Measurements from ENCODE around the gene ASNS.

Gene ASNS

DNA sequence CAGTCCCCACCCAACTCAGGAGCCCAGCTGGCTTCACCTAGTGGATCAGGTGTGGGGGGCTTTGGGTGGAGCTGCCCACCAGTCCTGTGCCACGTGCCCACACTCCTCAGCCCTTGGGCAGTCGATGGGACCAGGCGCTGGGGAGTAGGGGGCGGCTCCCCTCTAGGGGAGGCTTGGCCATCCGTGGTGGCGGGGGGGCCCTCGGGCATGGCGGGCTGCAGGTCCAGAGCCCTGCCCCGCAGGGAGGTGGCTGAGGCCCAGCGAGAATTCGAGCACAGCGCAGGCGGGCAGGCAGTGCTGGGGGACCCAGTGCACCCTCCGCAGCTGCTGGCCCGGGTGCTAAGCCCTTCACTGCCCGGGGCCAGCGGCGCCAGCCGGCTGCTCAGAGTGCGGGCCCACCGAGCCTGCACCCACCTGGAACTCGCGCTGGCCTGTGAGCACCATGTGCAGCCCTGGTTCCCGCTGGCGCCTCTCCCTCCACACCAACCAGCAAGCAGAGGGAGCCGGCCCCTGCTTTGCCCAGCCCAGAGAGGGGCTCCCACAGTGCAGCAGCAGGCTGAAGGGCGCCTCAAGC lies 29.3 kb downstream of the ASNS start:
- DNase-seq: no peak

DNA sequence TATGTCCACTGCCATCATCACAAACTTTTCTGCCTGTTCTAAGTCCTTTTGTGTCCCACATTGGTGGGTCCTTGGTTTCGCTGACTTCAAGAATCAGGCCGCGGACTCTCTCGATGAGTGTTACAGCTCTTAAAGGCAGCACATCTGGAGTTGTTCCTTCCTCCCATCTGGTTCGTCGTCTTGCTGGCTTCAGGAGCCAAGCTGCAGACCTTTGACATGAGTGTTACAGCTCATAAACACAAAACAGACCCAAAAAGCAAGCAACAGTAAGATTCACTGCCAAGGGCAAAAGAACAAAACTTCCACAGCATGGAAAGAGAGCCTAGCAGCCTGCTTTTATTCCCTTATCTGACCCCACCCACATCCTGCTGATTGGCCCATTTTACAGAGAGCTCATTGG lies 30.2 kb downstream of the ASNS start:
- DNase-seq: no peak

GRCh38 chr7:97835296-97836138 lies 36.7 kb downstream of the ASNS start:
- peak; percentile 48 for DNase-seq

DNA sequence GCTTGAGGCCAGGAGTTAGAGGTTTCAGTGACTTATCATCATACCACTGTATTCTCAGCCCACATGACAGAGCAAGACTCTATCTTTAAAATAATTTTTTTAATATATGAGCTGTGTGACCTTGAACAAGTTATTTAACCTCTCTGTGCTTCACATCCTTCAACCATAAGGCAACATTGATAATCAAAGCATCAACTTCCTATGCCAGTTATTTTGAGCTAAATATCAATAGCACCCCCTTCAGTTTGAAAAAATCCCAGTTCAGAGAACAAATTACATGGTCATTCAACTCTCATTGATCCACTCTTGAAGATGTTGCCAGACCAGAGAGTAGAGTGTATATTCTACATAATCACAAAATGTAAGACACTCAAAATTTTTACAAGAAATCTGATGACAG lies 53.0 kb downstream of the ASNS start:
- peak; percentile 35 for DNase-seq

DNA sequence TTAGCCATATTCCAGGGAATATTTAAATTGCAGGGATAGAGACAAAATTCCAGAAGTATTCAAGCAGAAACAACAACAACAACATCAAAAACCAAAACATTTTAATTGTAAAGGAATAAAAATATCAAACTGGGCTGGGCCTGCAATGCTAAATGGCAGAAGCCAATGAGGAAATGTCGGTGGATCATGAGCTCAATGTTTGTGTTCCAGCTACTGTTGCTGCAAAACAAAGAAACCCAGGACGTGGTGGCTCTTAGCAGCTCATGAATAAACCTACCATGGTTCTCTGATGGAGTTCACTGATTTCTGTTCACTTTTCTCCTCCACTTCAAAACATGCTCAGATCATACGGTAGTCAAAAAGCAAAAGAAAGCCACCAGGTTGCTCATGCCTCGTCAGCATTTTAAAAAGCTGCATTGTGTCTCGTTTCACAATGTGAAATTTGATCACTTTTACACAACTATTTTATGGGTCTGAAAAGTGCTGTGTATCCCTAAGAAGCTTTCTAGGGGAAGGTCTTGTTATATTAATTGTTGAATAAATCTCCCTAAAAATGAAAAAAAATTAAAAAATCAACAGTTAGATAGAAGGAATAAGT lies 54.0 kb downstream of the ASNS start:
- DNase-seq: peak; percentile 38

All from NCI-H345 (cell line).